RWPE2 (cell line): ENCODE results near the gene UBE2H.

Experiments used
- ATAC-seq: fragments of 200-7000 bp; cut with Tn5 transposase; 3 replicates; pipeline ENCODE4 v1.9.1; 2021; ENCODE audit warnings: low read depth
- DNase-seq: peaks from one replicate; pipeline ENCODE4 v3.0.0-alpha.2; 2020; ENCODE audit warnings: low spot score
- H3K27ac ChIP-seq: fragments of 450-650 bp; 2 replicates; pipeline ENCODE4 v1.5.1; 2017; ENCODE audit warnings: mild to moderate bottlenecking; ENCODE audit not compliant: poor library complexity, severe bottlenecking
- H3K27me3 ChIP-seq: fragments of 250-450 bp; sonication (Bioruptor Pico); 2 replicates; pipeline ENCODE4 v1.5.1; 2021; ENCODE audit warnings: mild to moderate bottlenecking, moderate library complexity; ENCODE audit not compliant: insufficient read depth, poor library complexity, severe bottlenecking
- H3K36me3 ChIP-seq: fragments of 250-450 bp; sonication (Bioruptor Pico); 2 replicates; pipeline ENCODE4 v1.5.1; 2020; ENCODE audit warnings: low read depth, mild to moderate bottlenecking, moderate library complexity
- H3K4me1 ChIP-seq: fragments of 250-450 bp; sonication (Bioruptor Pico); 2 replicates; pipeline ENCODE4 v1.5.1; 2021; ENCODE audit warnings: mild to moderate bottlenecking, moderate library complexity; ENCODE audit not compliant: insufficient read depth, poor library complexity, severe bottlenecking
- H3K4me3 ChIP-seq: fragments of 250-450 bp; sonication (Bioruptor Pico); 2 replicates; pipeline ENCODE4 v1.5.1; 2021; ENCODE audit warnings: mild to moderate bottlenecking, moderate library complexity; ENCODE audit not compliant: severe bottlenecking
- H3K9me3 ChIP-seq: fragments of 250-450 bp; sonication (Bioruptor Pico); 2 replicates; pipeline ENCODE4 v1.5.1; 2021; ENCODE audit warnings: mild to moderate bottlenecking, moderate library complexity; ENCODE audit not compliant: severe bottlenecking
- TF ChIP-seq, protein P1 (sequence below): fragments of 450-650 bp; IDR thresholded peaks from one replicate; pipeline ENCODE4 v1.5.1; 2017; ENCODE audit warnings: mild to moderate bottlenecking, moderate library complexity; ENCODE audit not compliant: poor library complexity, severe bottlenecking

Gene UBE2H

DNA sequence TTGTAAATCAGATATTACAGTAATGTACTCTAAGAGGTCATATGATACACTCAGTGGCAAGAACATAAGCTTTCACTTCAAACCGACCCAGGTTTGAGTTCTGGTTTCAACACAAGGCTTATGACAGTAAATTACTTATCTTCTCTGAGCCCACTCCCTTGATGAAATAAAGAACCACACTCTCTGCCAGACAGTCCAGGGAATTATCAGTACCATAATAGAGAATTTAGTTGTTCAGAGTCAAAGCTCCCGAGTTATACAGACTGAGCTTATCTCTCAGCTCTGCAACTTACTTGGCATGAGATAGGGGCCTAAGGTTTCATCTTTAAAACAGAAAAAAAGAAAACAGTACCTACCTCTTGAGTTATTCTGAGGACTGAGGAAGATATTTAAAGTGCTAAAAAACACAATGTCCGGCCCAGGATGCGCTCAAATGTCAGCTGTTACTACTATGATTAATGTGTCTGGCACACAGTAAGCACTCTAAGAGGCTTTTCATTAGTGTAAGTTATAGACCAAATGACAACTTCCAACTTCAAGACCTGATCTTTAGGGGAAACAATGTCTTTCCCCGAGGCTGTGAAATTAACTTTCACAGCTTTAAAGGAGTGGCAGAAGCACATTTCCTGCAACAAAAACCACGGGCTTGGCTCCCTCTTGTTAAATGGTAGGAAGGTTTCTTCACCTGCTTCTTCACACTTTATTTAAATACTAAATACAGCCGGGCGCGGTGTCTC lies 38.1 kb downstream of the UBE2H start:
- no peaks in the 10 kb centered on the region for H3K9me3 ChIP-seq
- H3K27me3 ChIP-seq: no peaks in the 10 kb centered on the region
- H3K4me3 ChIP-seq: no peak overlapping the region
- peaks cover 41% of the 10 kb centered on the region for H3K36me3 ChIP-seq
- TF ChIP-seq, protein P1, sequence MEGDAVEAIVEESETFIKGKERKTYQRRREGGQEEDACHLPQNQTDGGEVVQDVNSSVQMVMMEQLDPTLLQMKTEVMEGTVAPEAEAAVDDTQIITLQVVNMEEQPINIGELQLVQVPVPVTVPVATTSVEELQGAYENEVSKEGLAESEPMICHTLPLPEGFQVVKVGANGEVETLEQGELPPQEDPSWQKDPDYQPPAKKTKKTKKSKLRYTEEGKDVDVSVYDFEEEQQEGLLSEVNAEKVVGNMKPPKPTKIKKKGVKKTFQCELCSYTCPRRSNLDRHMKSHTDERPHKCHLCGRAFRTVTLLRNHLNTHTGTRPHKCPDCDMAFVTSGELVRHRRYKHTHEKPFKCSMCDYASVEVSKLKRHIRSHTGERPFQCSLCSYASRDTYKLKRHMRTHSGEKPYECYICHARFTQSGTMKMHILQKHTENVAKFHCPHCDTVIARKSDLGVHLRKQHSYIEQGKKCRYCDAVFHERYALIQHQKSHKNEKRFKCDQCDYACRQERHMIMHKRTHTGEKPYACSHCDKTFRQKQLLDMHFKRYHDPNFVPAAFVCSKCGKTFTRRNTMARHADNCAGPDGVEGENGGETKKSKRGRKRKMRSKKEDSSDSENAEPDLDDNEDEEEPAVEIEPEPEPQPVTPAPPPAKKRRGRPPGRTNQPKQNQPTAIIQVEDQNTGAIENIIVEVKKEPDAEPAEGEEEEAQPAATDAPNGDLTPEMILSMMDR: no peak
- peaks cover 21% of the 10 kb centered on the region for H3K4me1 ChIP-seq
- DNase-seq: no peak
- peak overlapping the region; percentile 5 for H3K27ac ChIP-seq
- no peak for ATAC-seq

DNA sequence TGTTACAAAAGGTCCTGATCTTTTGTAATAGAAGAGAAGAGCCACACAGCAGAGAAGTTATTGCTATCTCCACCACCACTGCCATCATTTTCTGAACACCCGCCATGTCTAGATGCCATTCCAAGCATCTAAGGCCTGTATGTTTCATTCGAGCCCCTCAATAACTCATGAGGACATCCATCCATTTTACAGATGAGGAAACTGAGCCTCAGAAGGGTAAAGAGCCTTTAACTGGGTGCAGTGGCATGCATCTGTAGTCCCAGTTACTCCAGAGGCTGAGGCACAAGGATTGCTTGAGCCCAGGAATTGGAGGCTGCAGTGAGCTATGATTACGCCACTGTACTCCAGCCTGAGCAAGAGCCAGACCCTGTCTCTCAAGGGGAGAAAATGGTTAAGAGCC lies 39.3 kb downstream of the UBE2H start:
- Histone ChIP-seq H3K4me1 (peaks cover 21% of the 10 kb centered on the region), H3K27me3 (no peaks in the 10 kb centered on the region), H3K9me3 (no peaks in the 10 kb centered on the region), H3K4me3 (no peak overlapping the region), H3K27ac (no peak overlapping the region), H3K36me3 (peaks cover 41% of the 10 kb centered on the region)
- ATAC-seq (no peak), DNase-seq (no peak)
- TF ChIP-seq, protein P1: no peak

DNA sequence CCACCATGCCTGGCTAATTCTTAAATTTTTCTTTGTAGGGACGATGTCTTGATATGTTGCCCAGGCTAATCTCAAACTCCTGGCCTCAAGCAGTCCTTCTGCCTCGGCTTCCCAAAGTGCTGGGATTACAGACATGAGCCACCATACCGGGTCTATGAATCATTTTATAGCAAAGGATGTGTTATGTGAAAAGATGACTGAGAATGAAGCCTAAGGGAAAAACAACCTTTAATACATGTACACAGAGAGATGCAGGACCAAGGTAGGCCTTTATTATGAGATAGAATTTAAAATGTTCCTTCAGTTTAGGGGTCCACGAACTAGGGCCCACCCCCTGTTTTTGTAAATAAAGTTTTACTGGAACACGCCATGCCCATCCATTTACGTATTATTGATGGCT lies 41.0 kb downstream of the UBE2H start:
- H3K27ac ChIP-seq: no peak overlapping the region
- ATAC-seq: peak; percentile 54; the same call in 2 of the 3 replicates

DNA sequence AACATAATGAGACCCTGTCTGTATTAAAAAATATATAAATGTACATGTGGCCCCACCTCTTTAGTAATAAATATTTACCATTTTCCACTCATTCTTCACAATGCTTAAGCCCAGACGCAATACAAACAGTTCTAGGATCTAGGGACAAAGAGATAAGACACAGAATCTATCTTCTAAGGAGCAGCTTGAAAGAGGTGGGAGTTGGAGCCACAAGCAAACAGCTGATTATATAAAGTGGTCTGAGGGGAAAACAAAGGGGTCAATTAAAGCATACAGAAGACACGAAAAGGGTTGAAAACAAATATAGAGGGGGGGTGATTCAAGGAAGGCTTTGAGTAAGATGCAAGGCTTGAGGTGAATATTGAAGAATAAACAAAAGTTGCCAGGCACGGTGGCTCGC lies 43.1 kb downstream of the UBE2H start:
- H3K4me3 ChIP-seq: no peak overlapping the region
- peaks cover 26% of the 10 kb centered on the region for H3K36me3 ChIP-seq
- H3K4me1 ChIP-seq: peaks cover 9% of the 10 kb centered on the region
- peaks cover 4% of the 10 kb centered on the region for H3K9me3 ChIP-seq
- no peak overlapping the region for H3K27ac ChIP-seq
- no peaks in the 10 kb centered on the region for H3K27me3 ChIP-seq
- DNase-seq: no peak
- TF ChIP-seq, protein P1: no peak
- no peak for ATAC-seq

More for the DNA sequence above, 41.0 kb downstream of the UBE2H start:
- H3K4me1 ChIP-seq: peaks cover 21% of the 10 kb centered on the region
- H3K4me3 ChIP-seq: no peak overlapping the region
- DNase-seq: no peak
- TF ChIP-seq, protein P1: no peak
- H3K9me3 ChIP-seq: peaks cover 4% of the 10 kb centered on the region
- no peaks in the 10 kb centered on the region for H3K27me3 ChIP-seq
- H3K36me3 ChIP-seq: peaks cover 41% of the 10 kb centered on the region

DNA sequence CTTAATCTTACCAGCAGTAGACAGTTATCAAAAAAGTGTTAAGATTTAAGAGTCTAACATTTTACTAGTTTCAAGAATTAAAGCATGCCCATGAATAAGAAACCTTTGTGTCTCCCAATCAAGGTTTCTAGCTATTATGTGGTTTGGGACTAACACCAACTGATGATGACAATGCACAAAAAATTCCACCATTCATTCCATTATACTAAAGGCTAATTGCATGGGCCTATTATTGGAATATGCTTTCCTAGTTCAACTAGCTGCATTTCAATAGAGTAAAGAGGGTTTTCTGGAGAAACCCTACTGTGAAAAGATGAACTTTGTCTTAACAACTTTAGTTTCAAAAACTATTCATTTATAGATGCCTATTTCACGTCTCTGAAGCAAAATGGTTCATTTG lies 44.6 kb downstream of the UBE2H start:
- Histone ChIP-seq H3K36me3 (peaks cover 26% of the 10 kb centered on the region), H3K27ac (no peak overlapping the region), H3K4me3 (no peak overlapping the region), H3K4me1 (peaks cover 9% of the 10 kb centered on the region), H3K27me3 (no peaks in the 10 kb centered on the region), H3K9me3 (peaks cover 4% of the 10 kb centered on the region)
- TF ChIP-seq, protein P1: no peak
- no peak for ATAC-seq
- DNase-seq: no peak
